ENCODE data around the gene RALGAPA2. TPM values are rescaled to one million over a fixed set of nuclear protein-coding genes. Genes with fewer than 3 reads are reported as not detected.

RALGAPA2 gene
- total and polyA plus RNA-seq, 2 of the 13 experiments (the other 11 are each of a cell fraction or from before 2014, with no cell fraction given): 13.8 to 17.7 TPM

GRCh38 chr20:20547221-20547875 is 165.1 kb downstream of the RALGAPA2 start (continued):
- TF ChIP-seq HOMEZ (CRISPR knock-in tag; IDR thresholded peaks at IDR 0.05; ENCODE audit: low read depth) (peak; percentile 90), RCOR2 (CRISPR knock-in tag; IDR thresholded peaks at IDR 0.05) (peak; percentile 66), FOXP1 (IDR thresholded peaks at IDR 0.05) (no peak), FOXP1 (CRISPR knock-in tag; IDR thresholded peaks at IDR 0.05) (peak; percentile 27; the same call in 1 of the 2 replicates), POGZ (CRISPR knock-in tag; IDR thresholded peaks at IDR 0.05) (peak; percentile 82), ZFP91 (CRISPR knock-in tag; IDR thresholded peaks at IDR 0.05; ENCODE audit: borderline replicate concordance) (peak; percentile 16; the same call in 1 of the 2 replicates), ZIK1 (CRISPR knock-in tag; IDR thresholded peaks at IDR 0.05; ENCODE audit: borderline replicate concordance, low read depth) (peak; percentile 71; the same call in 1 of the 2 replicates), ZNF703 (CRISPR knock-in tag; IDR thresholded peaks at IDR 0.05; ENCODE audit: borderline replicate concordance) (no peak), ZNF17 (CRISPR knock-in tag; IDR thresholded peaks at IDR 0.05) (no peak), ONECUT2 (CRISPR knock-in tag; IDR thresholded peaks at IDR 0.05) (no peak), ZNF383 (CRISPR knock-in tag; IDR thresholded peaks at IDR 0.05; ENCODE audit: borderline replicate concordance) (no peak), ZNF44 (CRISPR knock-in tag; IDR thresholded peaks at IDR 0.05) (0 out of 2 replicates have a peak, but pooled peaks have one; percentile 11), SPEN (CRISPR knock-in tag; IDR thresholded peaks at IDR 0.05; ENCODE audit: low read depth) (peak; percentile 65; the same call in 1 of the 2 replicates), PHF21A (CRISPR knock-in tag; IDR thresholded peaks at IDR 0.05) (no peak), FOSL2 (CRISPR knock-in tag; IDR thresholded peaks at IDR 0.05) (no peak), ZNF263 (CRISPR knock-in tag; IDR thresholded peaks at IDR 0.05) (no peak), ZNF710 (CRISPR knock-in tag; IDR thresholded peaks at IDR 0.05; ENCODE audit: borderline replicate concordance) (peak; percentile 70; the same call in 1 of the 2 replicates), SIN3B (IDR thresholded peaks at IDR 0.05; ENCODE audit: low read length) (no peak), PAXIP1 (CRISPR knock-in tag; conservative IDR thresholded peaks at IDR 0.05) (peak; percentile 75)

Measured in HepG2 (cell line).